Activated T-cell treated with anti-CD3 and anti-CD28 coated beads, Interleukin-2, amount 50 U/mL, for 24 hours (primary cell): ENCODE measurements around the gene SLA2.
"Not testable (repeated sequence)": the region's sequence is repeated elsewhere in the genome, so short reads cannot be mapped to it uniquely, and the experiment has no call there.

Experiments
- DNase-seq: peaks from one replicate; pipeline ENCODE4 v3.0.0-alpha.2; 2020
- H3K27ac Mint-ChIP-seq: 2 replicates; pipeline ENCODE4 v1.8.0; 2020; ENCODE audit warnings: mild to moderate bottlenecking, mixed read lengths
- H3K27me3 Mint-ChIP-seq: 2 replicates; pipeline ENCODE4 v1.8.0; 2020; ENCODE audit warnings: mixed read lengths
- H3K36me3 Mint-ChIP-seq: 2 replicates; pipeline ENCODE4 v1.8.0; 2020; ENCODE audit warnings: low read depth, mixed read lengths
- H3K4me1 Mint-ChIP-seq: 2 replicates; pipeline ENCODE4 v1.8.0; 2020; ENCODE audit warnings: low read depth, mixed read lengths
- H3K4me3 Mint-ChIP-seq: 2 replicates; pipeline ENCODE4 v1.8.0; 2020; ENCODE audit warnings: mild to moderate bottlenecking, moderate library complexity, mixed read lengths
- H3K9me3 Mint-ChIP-seq: 2 replicates; pipeline ENCODE4 v1.8.0; 2020; ENCODE audit warnings: mixed read lengths

SLA2 gene

GRCh38 chr20:36564078-36564725 is 81.8 kb downstream of the SLA2 start:
- H3K27ac Mint-ChIP-seq, H3K9me3 Mint-ChIP-seq, H3K4me3 Mint-ChIP-seq, DNase-seq, H3K27me3 Mint-ChIP-seq, H3K4me1 Mint-ChIP-seq, H3K36me3 Mint-ChIP-seq: not testable (repeated sequence)

DNA sequence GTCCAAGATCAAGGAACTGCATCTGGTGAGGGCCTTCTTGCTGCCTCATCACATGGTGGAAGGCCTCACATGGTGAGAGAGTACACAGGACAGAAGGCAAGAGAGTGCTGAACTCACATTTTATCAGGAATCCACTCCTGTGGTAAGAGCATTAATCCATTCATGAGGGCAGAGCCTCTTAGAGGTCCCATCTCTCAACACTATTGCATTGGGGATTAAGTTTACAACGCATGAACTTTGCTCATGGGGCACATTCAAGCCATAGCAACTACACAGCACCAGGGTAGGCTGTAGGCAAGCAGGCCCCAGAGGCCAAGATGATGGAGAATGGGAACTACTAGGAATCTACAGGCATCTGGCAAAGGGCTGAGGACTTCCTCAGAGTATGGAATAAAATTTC is 82.6 kb downstream of the SLA2 start:
- DNase-seq, result no peak
- peaks cover 3% of the 10 kb centered on the region for H3K36me3 Mint-ChIP-seq
- H3K27ac Mint-ChIP-seq, result no peak overlapping the region
- no peak overlapping the region for H3K4me3 Mint-ChIP-seq
- no peaks in the 10 kb centered on the region for H3K27me3 Mint-ChIP-seq
- peaks cover 3% of the 10 kb centered on the region for H3K4me1 Mint-ChIP-seq
- H3K9me3 Mint-ChIP-seq, result peaks cover 5% of the 10 kb centered on the region

GRCh38 chr20:36562724-36563123 is 83.3 kb downstream of the SLA2 start:
- DNase-seq, result no peak
- H3K9me3 Mint-ChIP-seq, result peaks cover 5% of the 10 kb centered on the region
- H3K27me3 Mint-ChIP-seq, result no peaks in the 10 kb centered on the region
- H3K4me3 Mint-ChIP-seq, result no peak overlapping the region
- no peak overlapping the region for H3K27ac Mint-ChIP-seq
- peaks cover 3% of the 10 kb centered on the region for H3K36me3 Mint-ChIP-seq
- peaks cover 3% of the 10 kb centered on the region for H3K4me1 Mint-ChIP-seq
